CD14-positive monocyte (primary cell): ENCODE measurements around the gene ZNF415. TPM values are rescaled to one million over a fixed set of nuclear protein-coding genes. Genes with fewer than 3 reads are reported as not detected.

Experiments used
- DNase-seq, 3 donors: peaks; one replicate each; pipeline ENCODE4 v3.0.0-alpha.2; 2011 to 2022
- H2AFZ ChIP-seq: 2 replicates; pipeline ENCODE4 v1.6.0; 2012; ENCODE audit warnings: mild to moderate bottlenecking, low read depth, low read length, inconsistent platforms; ENCODE audit not compliant: insufficient read depth, poor library complexity, severe bottlenecking
- H3K27ac ChIP-seq, 2 donors: 1 replicate in 1 of 2; 2 replicates in 1 of 2; pipeline ENCODE4 v1.5.1; 2012 to 2013; ENCODE audit warnings: low read length in 2 of 2, control low read depth in 1 of 2, inconsistent platforms in 1 of 2, low read depth in 1 of 2, mild to moderate bottlenecking in 1 of 2
- H3K27me3 ChIP-seq, 2 donors: one replicate each; pipeline versions ENCODE4 v1.6.0 to v1.6.1; 2011 to 2013; ENCODE audit warnings: low read length in 2 of 2; ENCODE audit not compliant: control insufficient read depth in 2 of 2, insufficient read depth in 2 of 2
- H3K36me3 ChIP-seq, 2 donors: replicated peaks in 1 of 2; 1 replicate in 1 of 2; 2 replicates in 1 of 2; pipeline versions ENCODE4 v1.5.1 to v1.6.1; 2012 to 2013; ENCODE audit warnings: low read length in 2 of 2, control low read depth in 1 of 2, inconsistent platforms in 1 of 2, mild to moderate bottlenecking in 1 of 2; ENCODE audit not compliant: insufficient read depth in 2 of 2, control insufficient read depth in 1 of 2
- H3K4me1 ChIP-seq, 2 donors: 1 replicate in 1 of 2; 2 replicates in 1 of 2; pipeline versions ENCODE4 v1.5.1 to v1.6.1; 2012 to 2013; ENCODE audit warnings: low read length in 2 of 2, control low read depth in 1 of 2, inconsistent platforms in 1 of 2, mild to moderate bottlenecking in 1 of 2, moderate library complexity in 1 of 2; ENCODE audit not compliant: insufficient read depth in 2 of 2, control insufficient read depth in 1 of 2
- H3K4me2 ChIP-seq: replicated peaks from 2 replicates; pipeline ENCODE3; 2012; ENCODE audit warnings: low read length, moderate library complexity, mild to moderate bottlenecking; ENCODE audit not compliant: poor library complexity, severe bottlenecking; ENCODE audit errors: extremely low read depth
- H3K4me3 ChIP-seq, 3 experiments: fragments of 200-600 bp in 1 of 3; sonication (generic) in 1 of 3; replicated peaks in 1 of 3; 1 replicate in 2 of 3; 2 replicates in 1 of 3; pipeline ENCODE4 v1.5.1; 2011 to 2013; ENCODE audit warnings: low read length in 3 of 3, mild to moderate bottlenecking in 3 of 3, control low read depth in 2 of 3, low read depth in 2 of 3, inconsistent platforms in 1 of 3, moderate library complexity in 1 of 3
- H3K79me2 ChIP-seq: 2 replicates; pipeline ENCODE4 v1.6.0; 2012; ENCODE audit warnings: mild to moderate bottlenecking, control low read depth, inconsistent platforms, low read length, moderate library complexity; ENCODE audit not compliant: insufficient read depth
- H3K9ac ChIP-seq: 2 replicates; pipeline ENCODE4 v1.6.0; 2017; ENCODE audit warnings: low read length, mild to moderate bottlenecking; ENCODE audit not compliant: insufficient read depth, poor library complexity, severe bottlenecking
- H3K9me3 ChIP-seq, 2 donors: replicated peaks in 1 of 2; 1 replicate in 1 of 2; 2 replicates in 1 of 2; pipeline versions ENCODE4 v1.5.1 to v1.6.1; 2012 to 2013; ENCODE audit warnings: low read length in 2 of 2, control low read depth in 1 of 2; ENCODE audit not compliant: control insufficient read depth in 1 of 2, insufficient read depth in 1 of 2
- H4K20me1 ChIP-seq: 2 replicates; pipeline ENCODE4 v1.6.0; 2012; ENCODE audit warnings: mild to moderate bottlenecking, low read length, control low read depth, moderate library complexity; ENCODE audit not compliant: insufficient read depth
- H3K27ac Mint-ChIP-seq, 7 donors: one replicate each; pipeline ENCODE4 v1.8.0; 2020; ENCODE audit warnings: mild to moderate bottlenecking in 7 of 7, mixed read lengths in 7 of 7, moderate library complexity in 6 of 7, inconsistent platforms in 2 of 7
- H3K27me3 Mint-ChIP-seq, 3 donors: one replicate each; pipeline ENCODE4 v1.8.0; 2021 to 2022; ENCODE audit warnings: low read depth in 3 of 3, mild to moderate bottlenecking in 3 of 3, mixed read lengths in 3 of 3, moderate library complexity in 3 of 3, inconsistent platforms in 1 of 3
- H3K36me3 Mint-ChIP-seq, 2 donors: one replicate each; pipeline ENCODE4 v1.8.0; 2020; ENCODE audit warnings: mixed read lengths in 2 of 2, inconsistent platforms in 1 of 2, mild to moderate bottlenecking in 1 of 2
- H3K4me1 Mint-ChIP-seq: one replicate; pipeline ENCODE4 v1.8.0; 2020; ENCODE audit warnings: mild to moderate bottlenecking, mixed read lengths
- H3K4me3 Mint-ChIP-seq, 2 donors: one replicate each; pipeline ENCODE4 v1.8.0; 2020; ENCODE audit warnings: mild to moderate bottlenecking in 2 of 2, mixed read lengths in 2 of 2, moderate library complexity in 1 of 2
- H3K9me3 Mint-ChIP-seq, 7 donors: one replicate each; pipeline ENCODE4 v1.8.0; 2020 to 2022; ENCODE audit warnings: mixed read lengths in 7 of 7, mild to moderate bottlenecking in 6 of 7, moderate library complexity in 6 of 7, inconsistent platforms in 2 of 7
- CTCF ChIP-seq: fragments of 200-600 bp; IDR thresholded peaks from one replicate; pipeline ENCODE4 v1.8.0; 2022; ENCODE audit warnings: antibody characterized with exemption, mild to moderate bottlenecking
- WGBS: methylation state at CpG from one replicate; pipeline ENCODE4 v1.1.5; 2013; ENCODE audit warnings: missing lambda C conversion rate; ENCODE audit not compliant: insufficient coverage; 5-methylcytosine and 5-hydroxymethylcytosine counted together
- intact Hi-C, 2 donors: fragments of 100-400 bp; cut with micrococcal nuclease; formaldehyde crosslinking; loops; one replicate each; pipeline versions ENCODE4 v1.15.0 to v1.15.1; 2023
- polyA plus RNA-seq, 3 donors: library from polyadenylated mRNA; depleted of rRNA in 1 of 3; unstranded in 2 of 3; stranded (reverse) in 1 of 3; fragments of 300-500 nt in 2 of 3; fragments of >200 nt in 1 of 3; fragmentation: Illumina TruSeq in 2 of 3; gene quantifications; 1 replicate in 2 of 3; 2 replicates in 1 of 3; pipeline ENCODE4 v1.2.3, GENCODE V29; 2012 to 2021

ZNF415 gene
- polyA plus RNA-seq, 3 donors = 0.11 to 0.17 TPM; not detected in 1

- peaks cover 69 to 98% of the 10 kb centered on the region in 2 donors for H3K36me3 Mint-ChIP-seq
- intact Hi-C loops = no loop called here
- no peaks in the 10 kb centered on the region for H3K27me3 ChIP-seq
- no peak overlapping the region for H3K4me3 Mint-ChIP-seq
- H3K9me3 ChIP-seq = peaks cover 73 to 96% of the 10 kb centered on the region in 2 donors
- 81% methylated on average over 7 of the region's 10 CpGs for WGBS
- H3K4me2 ChIP-seq = no peak overlapping the region
- H3K4me1 ChIP-seq = no peaks in the 10 kb centered on the region
- H3K9ac ChIP-seq = no peak overlapping the region
- H2AFZ ChIP-seq = no peak overlapping the region
- H3K4me1 Mint-ChIP-seq = no peaks in the 10 kb centered on the region
- H3K4me3 ChIP-seq = peak overlapping the region in 1 of 3 experiments; percentile 8
- H3K9me3 Mint-ChIP-seq = peaks cover 54 to 96% (median 87%) of the 10 kb centered on the region in 7 donors
- no peak overlapping the region for H3K27ac ChIP-seq
- no peaks in the 10 kb centered on the region for H4K20me1 ChIP-seq
- H3K27ac Mint-ChIP-seq = peak overlapping the region in 1 of 7 donors; percentile 48
- peaks cover 2% of the 10 kb centered on the region for H3K79me2 ChIP-seq
- TF ChIP-seq CTCF = peak; percentile 67
- DNase-seq = peak; percentile 1 to 4 (median 3)
- peaks cover 0 to 2% (median 0%) of the 10 kb centered on the region in 3 donors for H3K27me3 Mint-ChIP-seq
- peaks cover 33 to 94% of the 10 kb centered on the region in 2 donors for H3K36me3 ChIP-seq
Observed at GRCh38 chr19:53076984-53077383, 55.7 kb downstream of the ZNF415 start.

- H3K27ac Mint-ChIP-seq = no peak overlapping the region
- no peak overlapping the region for H3K4me2 ChIP-seq
- H3K27ac ChIP-seq = no peak overlapping the region
- no peaks in the 10 kb centered on the region for H3K79me2 ChIP-seq
- H3K4me3 ChIP-seq = peak overlapping the region in 1 of 3 experiments; percentile 37
- H3K27me3 Mint-ChIP-seq = peaks cover 0 to 1% (median 0%) of the 10 kb centered on the region in 3 donors
- no peaks in the 10 kb centered on the region for H3K27me3 ChIP-seq
- intact Hi-C loops = no loop called here
- no peak overlapping the region for H3K4me3 Mint-ChIP-seq
- peaks cover 39 to 63% of the 10 kb centered on the region in 2 donors for H3K36me3 Mint-ChIP-seq
- DNase-seq = no peak
- no peak overlapping the region for H3K9ac ChIP-seq
- H3K4me1 ChIP-seq = no peaks in the 10 kb centered on the region
- peaks cover 46 to 63% of the 10 kb centered on the region in 2 donors for H3K36me3 ChIP-seq
- H3K4me1 Mint-ChIP-seq = no peaks in the 10 kb centered on the region
- H3K9me3 ChIP-seq = peaks cover 71 to 100% of the 10 kb centered on the region in 2 donors
- no CpG with 5 or more reads among the region's 5 CpGs for WGBS
- peaks cover 45 to 97% (median 88%) of the 10 kb centered on the region in 7 donors for H3K9me3 Mint-ChIP-seq
- H2AFZ ChIP-seq = no peak overlapping the region
- no peaks in the 10 kb centered on the region for H4K20me1 ChIP-seq
- no peak for TF ChIP-seq CTCF
Observed at GRCh38 chr19:53068834-53069233, 63.9 kb downstream of the ZNF415 start.
